H1 (cell line): ENCODE data around the gene OR51S1. TPM values are rescaled to one million over a fixed set of nuclear protein-coding genes. Genes with fewer than 3 reads are reported as not detected.

Experiments used
- CEBPB ChIP-seq: IDR thresholded peaks from 2 replicates; pipeline ENCODE4 v1.6.1; 2012; ENCODE audit warnings: low read depth, low read length
- CHD2 ChIP-seq: IDR thresholded peaks from 2 replicates; pipeline ENCODE4 v1.6.1; 2012; ENCODE audit warnings: low read length, improper control_type of control experiment
- E2F6 ChIP-seq: IDR thresholded peaks from 2 replicates; pipeline ENCODE4 v1.6.1; 2012; ENCODE audit warnings: inconsistent platforms
- SP2 ChIP-seq: IDR thresholded peaks from 2 replicates; pipeline ENCODE4 v1.6.1; 2012; ENCODE audit warnings: mild to moderate bottlenecking, low read length, inconsistent platforms
- TCF12 ChIP-seq: IDR thresholded peaks from 2 replicates; pipeline ENCODE4 v1.6.1; 2011; ENCODE audit warnings: low read depth, mild to moderate bottlenecking, low read length
- polyA plus RNA-seq, 7 experiments: library from polyadenylated mRNA; depleted of rRNA in 3 of 7; stranded (reverse) in 5 of 7; unstranded in 2 of 7; fragments of >200 nt in 5 of 7; fragments of 200-250 nt in 2 of 7; gene quantifications; 1 replicate in 5 of 7; 2 replicates in 1 of 7; 4 replicates in 1 of 7; pipeline versions ENCODE4 v1.2.1 to v1.2.3, GENCODE V29; 2011 to 2013; ENCODE audit warnings: missing spikeins in 2 of 7, mixed read lengths in 2 of 7
- total RNA-seq: library from RNA; stranded (reverse); fragmentation: NEBNext Ultra II Directional; extraction: Animal tissue kit (Norgen Biotek cat#: 25700); gene quantifications from 2 replicates; pipeline ENCODE4 v1.2.1, GENCODE V29; 2021

OR51S1 gene
- total and polyA plus RNA-seq, 2 of the 8 experiments (the other 6 are each of a cell fraction or from before 2014, with no cell fraction given): not detected

GRCh38 chr11:4881188-4881587, 32.2 kb upstream of the OR51S1 start (continued):
- TF ChIP-seq CHD2 (no peak), TCF12 (no peak), SP2 (no peak), E2F6 (no peak), CEBPB (no peak)
- TF ChIP-seq, all 59 proteins: peak for 0
